HepG2 (cell line): ENCODE data around the gene UBR3. TPM values are rescaled to one million over a fixed set of nuclear protein-coding genes. Genes with fewer than 3 reads are reported as not detected.

Experiments
- ATRX ChIP-seq: sonication (generic); formaldehyde crosslinking; IDR thresholded peaks from 2 replicates; pipeline ENCODE4 v1.4.0; 2020; ENCODE audit warnings: missing genetic modification reagents, borderline replicate concordance
- CBX5 ChIP-seq: sonication (generic); formaldehyde crosslinking; IDR thresholded peaks from 2 replicates; pipeline ENCODE4 v1.4.0; 2020; ENCODE audit warnings: missing genetic modification reagents, borderline replicate concordance
- EEA1 ChIP-seq: sonication (generic); formaldehyde crosslinking; IDR thresholded peaks from 2 replicates; pipeline ENCODE4 v1.5.1; 2020; ENCODE audit warnings: mild to moderate bottlenecking, missing genetic modification reagents, borderline replicate concordance
- FOXC1 ChIP-seq: sonication (generic); formaldehyde crosslinking; IDR thresholded peaks from 2 replicates; pipeline ENCODE4 v1.8.0; 2022; ENCODE audit warnings: mild to moderate bottlenecking, missing genetic modification reagents, borderline replicate concordance
- HNF4A ChIP-seq: sonication (generic); formaldehyde crosslinking; IDR thresholded peaks from 2 replicates; pipeline ENCODE4 v1.4.0; 2020; ENCODE audit warnings: missing genetic modification reagents
- ISL2 ChIP-seq: sonication (generic); formaldehyde crosslinking; IDR thresholded peaks from 2 replicates; pipeline ENCODE4 v1.5.0; 2020; ENCODE audit warnings: missing genetic modification reagents
- KDM3A ChIP-seq: IDR thresholded peaks from 2 replicates; pipeline ENCODE4 v1.6.1; 2018; ENCODE audit warnings: low read depth, missing compliant biosample characterization
- KLF13 ChIP-seq: sonication (generic); formaldehyde crosslinking; IDR thresholded peaks from 2 replicates; pipeline ENCODE4 v1.4.0; 2020; ENCODE audit warnings: mild to moderate bottlenecking, missing genetic modification reagents
- MAFK ChIP-seq, 2 experiments: IDR thresholded peaks in 1 of 2; conservative IDR thresholded peaks in 1 of 2; 2 replicates each; pipeline ENCODE4 v1.6.1; 2011; ENCODE audit warnings: improper control_type of control experiment in 2 of 2, low read length in 2 of 2
- MBNL3 ChIP-seq: fragments of 250-450 bp; sonication (Bioruptor Pico); conservative IDR thresholded peaks from 2 replicates; pipeline ENCODE4 v1.8.0; 2022; ENCODE audit warnings: mild to moderate bottlenecking, inconsistent platforms
- NFE2L1 ChIP-seq: sonication (generic); formaldehyde crosslinking; IDR thresholded peaks from 2 replicates; pipeline ENCODE4 v1.4.0; 2020; ENCODE audit warnings: missing genetic modification reagents, mild to moderate bottlenecking, borderline replicate concordance
- NFKBIZ ChIP-seq: IDR thresholded peaks from 2 replicates; pipeline ENCODE4 v1.6.1; 2018; ENCODE audit warnings: missing genetic modification reagents, missing compliant biosample characterization
- NRL ChIP-seq: sonication (generic); formaldehyde crosslinking; IDR thresholded peaks from 2 replicates; pipeline ENCODE4 v1.5.0; 2020; ENCODE audit warnings: missing genetic modification reagents, mild to moderate bottlenecking, moderate library complexity, borderline replicate concordance
- PAWR ChIP-seq: sonication (generic); formaldehyde crosslinking; IDR thresholded peaks from 2 replicates; pipeline ENCODE4 v1.4.0; 2020; ENCODE audit warnings: missing genetic modification reagents, mild to moderate bottlenecking, borderline replicate concordance
- SMAD1 ChIP-seq: sonication (generic); formaldehyde crosslinking; IDR thresholded peaks from 2 replicates; pipeline ENCODE4 v1.4.0; 2020; ENCODE audit warnings: missing genetic modification reagents, low read depth, mild to moderate bottlenecking, borderline replicate concordance
- SNAI1 ChIP-seq: sonication (generic); formaldehyde crosslinking; IDR thresholded peaks from 2 replicates; pipeline ENCODE4 v1.5.0; 2020; ENCODE audit warnings: mild to moderate bottlenecking, missing genetic modification reagents, borderline replicate concordance
- TBL1XR1 ChIP-seq: fragments of 150-350 bp; IDR thresholded peaks from 2 replicates; pipeline ENCODE4 v1.6.1; 2014; ENCODE audit warnings: borderline replicate concordance, low read length; ENCODE audit not compliant: partially characterized antibody
- TCF12 ChIP-seq, 2 experiments: fragments of 450-650 bp in 1 of 2; sonication (generic) in 1 of 2; formaldehyde crosslinking in 1 of 2; IDR thresholded peaks; 2 replicates each; pipeline versions ENCODE4 v1.6.1 to v1.8.0; 2017 to 2022; ENCODE audit warnings: antibody characterized with exemption in 1 of 2, mild to moderate bottlenecking in 1 of 2, missing genetic modification reagents in 1 of 2, moderate library complexity in 1 of 2
- U2AF1 ChIP-seq: fragments of 200-400 bp; formaldehyde crosslinking; optimal IDR thresholded peaks from 2 replicates; pipeline ENCODE3; 2017; ENCODE audit warnings: mild to moderate bottlenecking, low read depth, low read length
- ZKSCAN8 ChIP-seq: IDR thresholded peaks from 2 replicates; pipeline ENCODE4 v1.6.1; 2016; ENCODE audit warnings: borderline replicate concordance, missing genetic modification reagents, missing compliant biosample characterization
- ZNF10 ChIP-seq: sonication (generic); formaldehyde crosslinking; IDR thresholded peaks from 2 replicates; pipeline ENCODE4 v1.4.0; 2020; ENCODE audit warnings: mild to moderate bottlenecking, low read depth, missing genetic modification reagents, borderline replicate concordance
- ZNF205 ChIP-seq: IDR thresholded peaks from 2 replicates; pipeline ENCODE4 v1.6.1; 2018; ENCODE audit warnings: missing biosample characterization, missing genetic modification reagents
- ZNF577 ChIP-seq: sonication (generic); formaldehyde crosslinking; IDR thresholded peaks from 2 replicates; pipeline ENCODE4 v1.4.0; 2020; ENCODE audit warnings: mild to moderate bottlenecking, low read depth, missing genetic modification reagents, borderline replicate concordance
- ZNF616 ChIP-seq: sonication (generic); formaldehyde crosslinking; IDR thresholded peaks from 2 replicates; pipeline ENCODE4 v1.5.0; 2020; ENCODE audit warnings: low read depth, mild to moderate bottlenecking, missing genetic modification reagents
- ZNF703 ChIP-seq: sonication (generic); formaldehyde crosslinking; IDR thresholded peaks from 2 replicates; pipeline ENCODE4 v1.5.1; 2020; ENCODE audit warnings: missing genetic modification reagents, mild to moderate bottlenecking, moderate library complexity, borderline replicate concordance
- ZNF710 ChIP-seq: sonication (generic); formaldehyde crosslinking; IDR thresholded peaks from 2 replicates; pipeline ENCODE4 v1.5.0; 2020; ENCODE audit warnings: mild to moderate bottlenecking, missing genetic modification reagents, borderline replicate concordance
- polyA plus RNA-seq, 8 experiments: library from polyadenylated mRNA; depleted of rRNA in 3 of 8; stranded (reverse) in 7 of 8; unstranded in 1 of 8; fragments of >200 nt; fragmentation: Illumina TruSeq in 4 of 8; extraction: Trizol in 4 of 8; gene quantifications; 2 replicates each; pipeline versions ENCODE4 v1.2.1 to v1.2.3, GENCODE V29; 2011 to 2016; ENCODE audit warnings: low read depth in 4 of 8, missing spikeins in 1 of 8, mixed read lengths in 1 of 8; ENCODE audit not compliant: insufficient read depth in 1 of 8
- total RNA-seq, 5 experiments: library from RNA; depleted of rRNA; stranded (reverse); fragments of >200 nt; fragmentation: Illumina TruSeq; extraction: Trizol; gene quantifications; 2 replicates each; pipeline ENCODE4 v1.2.3, GENCODE V29; 2016; ENCODE audit warnings: low read depth in 1 of 5
- TF ChIP-seq, protein P1 (sequence below): sonication (generic); formaldehyde crosslinking; IDR thresholded peaks from 2 replicates; pipeline ENCODE4 v1.4.0; 2020; ENCODE audit warnings: missing genetic modification reagents

The UBR3 gene
- total and polyA plus RNA-seq, 2 of the 13 experiments (the other 11 are each of a cell fraction or from before 2014, with no cell fraction given): 15.1 to 28.0 TPM

DNA sequence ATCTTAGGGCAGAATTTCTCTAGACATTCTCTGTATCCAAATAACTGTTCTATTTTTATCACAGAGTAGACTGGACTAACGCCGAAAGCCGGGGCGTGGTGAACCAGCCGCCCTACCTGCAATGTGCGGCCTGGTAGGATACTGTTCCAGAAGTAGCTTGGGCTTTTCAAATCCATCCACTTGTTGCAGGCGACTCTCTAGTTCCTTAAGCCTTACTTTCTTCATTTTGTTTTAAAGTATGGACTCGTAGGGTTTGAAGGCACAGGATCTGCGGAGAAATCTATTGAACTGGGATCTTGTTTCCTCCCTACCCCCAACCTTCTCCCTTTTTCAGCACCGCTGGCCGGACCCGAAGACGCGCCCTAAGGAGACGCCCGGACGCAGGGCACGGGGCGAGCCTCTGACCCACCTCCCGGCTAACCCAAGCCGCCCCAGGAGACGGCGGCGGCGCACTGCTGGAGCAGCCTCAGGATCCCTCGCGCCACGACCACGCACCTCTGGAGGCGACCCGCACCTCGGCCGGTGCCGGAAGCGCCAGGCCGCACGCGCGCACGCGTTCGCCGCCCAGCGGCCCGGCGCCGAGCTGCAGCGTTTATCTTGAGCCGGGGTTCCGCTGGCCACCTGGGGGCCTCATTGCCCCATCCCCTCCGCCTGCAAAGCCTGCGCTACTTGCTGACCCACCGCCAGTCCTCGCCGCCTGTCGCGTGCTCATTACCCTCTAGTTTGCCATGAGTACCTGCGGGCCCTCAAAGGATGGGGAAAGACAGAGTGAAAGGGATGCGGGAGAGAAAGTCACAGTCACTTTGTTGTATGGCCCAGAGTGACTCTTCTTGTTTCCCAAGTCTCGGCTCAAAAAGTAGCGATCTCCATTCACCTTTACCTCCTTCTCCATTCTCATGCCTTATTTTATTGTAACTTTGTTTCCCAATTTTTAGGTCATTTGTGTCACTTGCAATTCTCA, 2.6 kb upstream of the UBR3 start, which contains the start of gene METTL5 (continued):
- TF ChIP-seq MAFK (conservative IDR thresholded peaks at IDR 0.05 in 1 of 2, IDR thresholded peaks at IDR 0.05 in 1 of 2; ENCODE audit: low read length in 2 of 2): no peak
- peak; percentile 86; the same call in 1 of the 2 replicates for TF ChIP-seq ZNF577 (CRISPR knock-in tag)
- TF ChIP-seq PAWR (CRISPR knock-in tag): peak; percentile 97
- TF ChIP-seq SMAD1 (CRISPR knock-in tag): peak; percentile 90
- TF ChIP-seq CBX5 (CRISPR knock-in tag): peak; percentile 62; the same call in 1 of the 2 replicates
- TF ChIP-seq TBL1XR1: peak; percentile 69
- TF ChIP-seq ZNF703 (CRISPR knock-in tag): peak; percentile 83; the same call in 1 of the 2 replicates
- TF ChIP-seq FOXC1 (CRISPR knock-in tag): peak; percentile 99
- TF ChIP-seq, protein P1, sequence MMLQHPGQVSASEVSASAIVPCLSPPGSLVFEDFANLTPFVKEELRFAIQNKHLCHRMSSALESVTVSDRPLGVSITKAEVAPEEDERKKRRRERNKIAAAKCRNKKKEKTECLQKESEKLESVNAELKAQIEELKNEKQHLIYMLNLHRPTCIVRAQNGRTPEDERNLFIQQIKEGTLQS (CRISPR knock-in tag): no peak; the same call in 1 of the 2 replicates
- peak; percentile 88 for TF ChIP-seq KDM3A (CRISPR knock-in tag)
- TF ChIP-seq ZKSCAN8 (CRISPR knock-in tag): peak; percentile 77
- TF ChIP-seq ZNF205 (CRISPR knock-in tag): peak; percentile 67; the same call in 1 of the 2 replicates
- TF ChIP-seq SNAI1: no peak
- TF ChIP-seq NFKBIZ (CRISPR knock-in tag): 0 out of 2 replicates have a peak, but pooled peaks have one; percentile 31
- peak; percentile 71 for TF ChIP-seq ZNF616 (CRISPR knock-in tag)
- no peak for TF ChIP-seq NFE2L1
- TF ChIP-seq TCF12 (IDR thresholded peaks at IDR 0.05): no peak
- TF ChIP-seq TCF12 (CRISPR knock-in tag; IDR thresholded peaks at IDR 0.05): no peak; the same call in 1 of the 2 replicates
- 0 out of 2 replicates have a peak, but pooled peaks have one; percentile 25 for TF ChIP-seq KLF13 (CRISPR knock-in tag)
- no peak for TF ChIP-seq HNF4A (CRISPR knock-in tag)
- no peak for TF ChIP-seq ATRX
- peak; percentile 81 for TF ChIP-seq U2AF1
- peak; percentile 44; the same call in 1 of the 2 replicates for TF ChIP-seq ZNF710 (CRISPR knock-in tag)
- no peak for TF ChIP-seq MBNL3 (CRISPR knock-in tag)
- no peak for TF ChIP-seq ZNF10 (CRISPR knock-in tag)
- TF ChIP-seq ISL2 (CRISPR knock-in tag): peak; percentile 61
- peak; percentile 93 for TF ChIP-seq NRL
- TF ChIP-seq EEA1 (CRISPR knock-in tag): peak; percentile 97
